DOHH2 (cell line): ENCODE data around the gene SMARCA2.

Experiments
- EZH2phosphoT487 ChIP-seq: fragments of 200-600 bp; sonication (generic); IDR thresholded peaks from 2 replicates; pipeline ENCODE4 v1.6.1; 2017; ENCODE audit warnings: borderline replicate concordance, mild to moderate bottlenecking, antibody characterized with exemption, low read length, moderate library complexity, mixed read lengths
- TF ChIP-seq, protein P1 (sequence below): fragments of 200-600 bp; sonication (generic); IDR thresholded peaks from one replicate; pipeline ENCODE4 v1.5.1; 2014; ENCODE audit warnings: antibody characterized with exemption, mild to moderate bottlenecking, low read depth, low read length; ENCODE audit not compliant: poor library complexity, severe bottlenecking

DNA sequence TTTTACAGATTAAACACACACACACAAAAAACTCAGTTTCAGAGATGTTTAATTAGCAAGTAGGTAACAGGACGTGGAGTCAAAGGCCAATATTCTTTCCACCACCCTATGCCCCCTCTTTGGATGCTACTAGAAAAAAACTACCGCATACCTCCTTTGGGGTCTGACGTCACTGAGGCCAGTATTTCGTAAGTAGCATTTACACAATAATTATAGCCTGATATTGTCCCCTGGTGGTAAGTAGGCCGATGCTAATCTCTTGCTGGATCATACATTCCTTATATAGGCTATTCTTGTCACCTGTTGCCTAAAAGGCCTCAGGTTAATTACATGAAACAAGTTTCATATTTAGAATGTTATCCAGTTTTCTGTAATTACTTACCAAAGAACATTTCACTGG is 21.0 kb upstream of the SMARCA2 start:
- TF ChIP-seq, protein P1, sequence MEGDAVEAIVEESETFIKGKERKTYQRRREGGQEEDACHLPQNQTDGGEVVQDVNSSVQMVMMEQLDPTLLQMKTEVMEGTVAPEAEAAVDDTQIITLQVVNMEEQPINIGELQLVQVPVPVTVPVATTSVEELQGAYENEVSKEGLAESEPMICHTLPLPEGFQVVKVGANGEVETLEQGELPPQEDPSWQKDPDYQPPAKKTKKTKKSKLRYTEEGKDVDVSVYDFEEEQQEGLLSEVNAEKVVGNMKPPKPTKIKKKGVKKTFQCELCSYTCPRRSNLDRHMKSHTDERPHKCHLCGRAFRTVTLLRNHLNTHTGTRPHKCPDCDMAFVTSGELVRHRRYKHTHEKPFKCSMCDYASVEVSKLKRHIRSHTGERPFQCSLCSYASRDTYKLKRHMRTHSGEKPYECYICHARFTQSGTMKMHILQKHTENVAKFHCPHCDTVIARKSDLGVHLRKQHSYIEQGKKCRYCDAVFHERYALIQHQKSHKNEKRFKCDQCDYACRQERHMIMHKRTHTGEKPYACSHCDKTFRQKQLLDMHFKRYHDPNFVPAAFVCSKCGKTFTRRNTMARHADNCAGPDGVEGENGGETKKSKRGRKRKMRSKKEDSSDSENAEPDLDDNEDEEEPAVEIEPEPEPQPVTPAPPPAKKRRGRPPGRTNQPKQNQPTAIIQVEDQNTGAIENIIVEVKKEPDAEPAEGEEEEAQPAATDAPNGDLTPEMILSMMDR = no peak
- no peak for TF ChIP-seq EZH2phosphoT487
